ENCODE measurements around the gene CCSER1.
"Not testable (repeated sequence)": the region's sequence is repeated elsewhere in the genome, so short reads cannot be mapped to it uniquely, and the experiment has no call there.

CCSER1 gene

GRCh38 chr4:91089178-91089577 is 962.0 kb downstream of the CCSER1 start:
- DNase-seq = no peak

GRCh38 chr4:91092398-91092980 is 965.3 kb downstream of the CCSER1 start:
- DNase-seq = no peak

- DNase-seq = not testable (repeated sequence)
Observed at GRCh38 chr4:91094220-91094619, 967.0 kb downstream of the CCSER1 start.

GRCh38 chr4:91099666-91100065 is 972.5 kb downstream of the CCSER1 start:
- DNase-seq = no peak

- DNase-seq = no peak
Observed at GRCh38 chr4:91108751-91109150, 981.6 kb downstream of the CCSER1 start.

GRCh38 chr4:91111556-91111955 is 984.4 kb downstream of the CCSER1 start:
- DNase-seq = no peak

GRCh38 chr4:91113130-91113706 is 986.0 kb downstream of the CCSER1 start:
- no peak for DNase-seq

GRCh38 chr4:91114386-91114785 is 987.2 kb downstream of the CCSER1 start:
- DNase-seq = no peak

- DNase-seq = no peak
Observed at GRCh38 chr4:91116861-91117260, 989.7 kb downstream of the CCSER1 start.

- no peak for DNase-seq
Observed at GRCh38 chr4:91118597-91118996, 991.4 kb downstream of the CCSER1 start.

- no peak for DNase-seq
Observed at GRCh38 chr4:91123742-91124141, 996.5 kb downstream of the CCSER1 start.

- DNase-seq = no peak
Observed at GRCh38 chr4:91127192-91127591, 1000.0 kb downstream of the CCSER1 start.

- no peak for DNase-seq
Observed at GRCh38 chr4:91127831-91128230, 1000.6 kb downstream of the CCSER1 start.

GRCh38 chr4:91128519-91128918 is 1001.3 kb downstream of the CCSER1 start:
- no peak for DNase-seq

GRCh38 chr4:91147067-91147466 is 1019.9 kb downstream of the CCSER1 start:
- DNase-seq = peak; percentile 23

GRCh38 chr4:91154041-91154440 is 1026.8 kb downstream of the CCSER1 start:
- DNase-seq = not testable (repeated sequence)

- DNase-seq = not testable (repeated sequence)
Observed at GRCh38 chr4:91167864-91168653, 1040.9 kb downstream of the CCSER1 start.

- no peak for DNase-seq
Observed at GRCh38 chr4:91170768-91171167, 1043.6 kb downstream of the CCSER1 start.

GRCh38 chr4:91171217-91171616 is 1044.0 kb downstream of the CCSER1 start:
- DNase-seq = no peak

- not testable (repeated sequence) for DNase-seq
Observed at GRCh38 chr4:91185061-91185460, 1057.9 kb downstream of the CCSER1 start.

- no peak for DNase-seq
Observed at GRCh38 chr4:91198951-91199350, 1071.8 kb downstream of the CCSER1 start.

GRCh38 chr4:91207535-91207934 is 1080.3 kb downstream of the CCSER1 start:
- no peak for DNase-seq

- DNase-seq = no peak
Observed at GRCh38 chr4:91212211-91212610, 1085.0 kb downstream of the CCSER1 start.

- DNase-seq = not testable (repeated sequence)
Observed at GRCh38 chr4:91217831-91218403, 1090.7 kb downstream of the CCSER1 start.

Data from DMS 273 treated with DMSO at 0.1 percent for 48 hours (cell line).